PC-9 (cell line): Measurements from ENCODE around the gene KIRREL2. TPM values are rescaled to one million over a fixed set of nuclear protein-coding genes. Genes with fewer than 3 reads are reported as not detected.

Experiments used
- BruUV-seq: library from RNA; stranded (reverse); fragments of 400-500 nt; replicated peaks from 2 replicates; lab custom pipeline; 2021; lab: Mats Ljungman, UMichigan
- CTCF ChIA-PET: fragments of 300-600 bp; sonication (Branson Sonifier 250); formaldehyde crosslinking; loops from one replicate; lab custom pipeline; 2022; ENCODE audit warnings: antibody characterized with exemption; lab: Charles Lee
- POLR2A ChIA-PET: fragments of 300-600 bp; sonication (Branson Sonifier 250); formaldehyde crosslinking; loops from one replicate; lab custom pipeline; 2022; ENCODE audit warnings: antibody characterized with exemption; ENCODE audit not compliant: unreplicated experiment; lab: Charles Lee
- DNase-seq, 2 experiments: peaks; one replicate each; pipeline versions ENCODE4 v3.0.0 to v3.0.0-alpha.2; 2015 to 2022; ENCODE audit warnings: mixed read lengths in 1 of 2
- H2AFZ ChIP-seq: fragments of 200-600 bp; sonication (generic); 2 replicates; pipeline ENCODE4 v1.8.1; 2017; ENCODE audit warnings: antibody characterized with exemption
- H3F3A ChIP-seq: fragments of 200-600 bp; sonication (generic); 2 replicates; pipeline ENCODE4 v1.8.1; 2017; ENCODE audit warnings: antibody characterized with exemption, mild to moderate bottlenecking, low read depth; ENCODE audit not compliant: insufficient read depth
- H3K27ac ChIP-seq: fragments of 200-600 bp; sonication (generic); 2 replicates; pipeline ENCODE4 v1.6.1; 2016; ENCODE audit warnings: mixed run types
- H3K27me3 ChIP-seq: fragments of 200-600 bp; sonication (generic); 2 replicates; pipeline ENCODE4 v1.6.1; 2016; ENCODE audit warnings: low read depth, mixed run types; ENCODE audit not compliant: insufficient read depth
- H3K36me3 ChIP-seq: fragments of 200-600 bp; sonication (generic); 2 replicates; pipeline ENCODE4 v1.6.1; 2016; ENCODE audit warnings: low read depth, mixed run types
- H3K4me1 ChIP-seq: fragments of 200-600 bp; sonication (generic); replicated peaks from 2 replicates; pipeline ENCODE4 v1.6.1; 2016; ENCODE audit warnings: mixed run types; ENCODE audit not compliant: insufficient read depth
- H3K4me2 ChIP-seq: fragments of 200-600 bp; sonication (generic); 2 replicates; pipeline ENCODE4 v1.6.1; 2017; ENCODE audit warnings: mixed run types
- H3K4me3 ChIP-seq: fragments of 200-600 bp; sonication (generic); 2 replicates; pipeline ENCODE4 v1.6.1; 2016; ENCODE audit warnings: mixed run types
- H3K79me2 ChIP-seq: fragments of 200-600 bp; sonication (generic); 2 replicates; pipeline ENCODE4 v1.6.1; 2017; ENCODE audit warnings: low read depth, mixed run types
- H3K9me2 ChIP-seq: fragments of 200-600 bp; sonication (generic); 2 replicates; pipeline ENCODE4 v1.8.1; 2017; ENCODE audit warnings: mild to moderate bottlenecking; ENCODE audit not compliant: insufficient read depth
- H3K9me3 ChIP-seq: fragments of 200-600 bp; sonication (generic); 2 replicates; pipeline ENCODE4 v1.8.1; 2016; ENCODE audit warnings: low read depth; ENCODE audit not compliant: insufficient read depth
- H4K20me1 ChIP-seq: fragments of 200-600 bp; sonication (generic); 2 replicates; pipeline ENCODE4 v1.8.1; 2017; ENCODE audit not compliant: insufficient read depth
- CTCF ChIP-seq: fragments of 200-600 bp; sonication (generic); conservative IDR thresholded peaks from 2 replicates; pipeline ENCODE4 v1.6.1; 2017; ENCODE audit warnings: mixed run types, antibody characterized with exemption, mild to moderate bottlenecking, moderate library complexity
- EZH2 ChIP-seq: fragments of 200-600 bp; sonication (generic); IDR thresholded peaks from 2 replicates; pipeline ENCODE4 v1.8.0; 2017; ENCODE audit warnings: antibody characterized with exemption, low read depth
- intact Hi-C: fragments of 100-400 bp; cut with micrococcal nuclease; formaldehyde crosslinking; loops from one replicate; pipeline ENCODE4 v1.10.0; 2022; ENCODE audit not compliant: unreplicated experiment
- total RNA-seq: library from RNA; stranded (reverse); gene quantifications from 2 replicates; pipeline ENCODE4 v1.2.3, GENCODE V29; 2021

The KIRREL2 gene
- total RNA-seq, 1 experiment from 2014 or later: not detected

GRCh38 chr19:35816846-35817245, 39.9 kb upstream of the KIRREL2 start:
- intact Hi-C loops: no loop called here
- BruUV-seq: no TSS peak
- no peak for DNase-seq
- no peaks in the 10 kb centered on the region for H3K9me3 ChIP-seq
- no peak overlapping the region for H3K27ac ChIP-seq
- POLR2A ChIA-PET: no interaction called here
- H3K4me3 ChIP-seq: no peak overlapping the region
- H3K79me2 ChIP-seq: no peaks in the 10 kb centered on the region
- CTCF ChIA-PET: no interaction called here
- peaks cover 57% of the 10 kb centered on the region for H3K27me3 ChIP-seq
- H3K36me3 ChIP-seq: no peaks in the 10 kb centered on the region
- no peaks in the 10 kb centered on the region for H3K4me1 ChIP-seq
- no peaks in the 10 kb centered on the region for H3F3A ChIP-seq
- H3K9me2 ChIP-seq: no peaks in the 10 kb centered on the region
- no peaks in the 10 kb centered on the region for H4K20me1 ChIP-seq
- TF ChIP-seq CTCF (no peak), EZH2 (no peak)
- H3K4me2 ChIP-seq: no peak overlapping the region
- no peak overlapping the region for H2AFZ ChIP-seq

GRCh38 chr19:35818445-35818844, 38.3 kb upstream of the KIRREL2 start:
- no peak overlapping the region for H3K27ac ChIP-seq
- H3K9me3 ChIP-seq: no peaks in the 10 kb centered on the region
- BruUV-seq: no TSS peak
- H3K27me3 ChIP-seq: peaks cover 51% of the 10 kb centered on the region
- H4K20me1 ChIP-seq: no peaks in the 10 kb centered on the region
- H3K36me3 ChIP-seq: no peaks in the 10 kb centered on the region
- H3F3A ChIP-seq: no peaks in the 10 kb centered on the region
- H3K4me1 ChIP-seq: no peaks in the 10 kb centered on the region
- DNase-seq: no peak
- no peak for TF ChIP-seq EZH2
- no peak for TF ChIP-seq CTCF
- H3K9me2 ChIP-seq: no peaks in the 10 kb centered on the region
- CTCF ChIA-PET: no interaction called here
- no peak overlapping the region for H3K4me3 ChIP-seq
- no peak overlapping the region for H3K4me2 ChIP-seq
- H2AFZ ChIP-seq: no peak overlapping the region
- H3K79me2 ChIP-seq: no peaks in the 10 kb centered on the region
- POLR2A ChIA-PET: interaction anchor here (0.6 kb wide), 1 partner anchor 17 kb away, joined by 4 read pairs; no protein-coding TSS in a partner anchor
- intact Hi-C loops: no loop called here

- intact Hi-C loops: no loop called here
Observed at GRCh38 chr19:35822579-35822978, 34.1 kb upstream of the KIRREL2 start.

More at GRCh38 chr19:35822579-35822978, 34.1 kb upstream of the KIRREL2 start:
- Histone ChIP-seq H3K4me3 (no peak overlapping the region), H3K27me3 (peaks cover 66% of the 10 kb centered on the region), H2AFZ (no peak overlapping the region), H3K36me3 (no peaks in the 10 kb centered on the region), H3K4me2 (no peak overlapping the region), H3K9me2 (no peaks in the 10 kb centered on the region), H3K79me2 (no peaks in the 10 kb centered on the region), H3K9me3 (no peaks in the 10 kb centered on the region), H3K27ac (no peak overlapping the region), H3K4me1 (no peaks in the 10 kb centered on the region), H3F3A (no peaks in the 10 kb centered on the region), H4K20me1 (no peaks in the 10 kb centered on the region)
- POLR2A ChIA-PET: no interaction called here
- no peak for DNase-seq
- CTCF ChIA-PET: no interaction called here
- no TSS peak for BruUV-seq
- TF ChIP-seq EZH2: no peak
- no peak for TF ChIP-seq CTCF
